ENCODE data around the gene PEPD. TPM values are rescaled to one million over a fixed set of nuclear protein-coding genes. Genes with fewer than 3 reads are reported as not detected.

The PEPD gene
- total and polyA plus RNA-seq, 2 donors (not counting 3 experiments of a cell fraction or from before 2014, with no cell fraction given) = 73.7 to 126 TPM

- TF ChIP-seq GATA2 (IDR thresholded peaks at IDR 0.05; ENCODE audit: insufficient read depth, insufficient read length, low read depth, low read length) = no peak
- no peak for TF ChIP-seq POLR2A (IDR thresholded peaks at IDR 0.05; ENCODE audit: low read depth, low read length)
- TF ChIP-seq MYC (IDR thresholded peaks at IDR 0.05; ENCODE audit: low read depth, low read length) = no peak
- TF ChIP-seq POLR2AphosphoS5 (IDR thresholded peaks at IDR 0.05; ENCODE audit: insufficient read depth, low read depth, low read length) = no peak
- no peak for TF ChIP-seq FOS (IDR thresholded peaks at IDR 0.05; ENCODE audit: borderline replicate concordance, insufficient read depth, low read length)
- TF ChIP-seq JUN (IDR thresholded peaks at IDR 0.05; ENCODE audit: borderline replicate concordance, insufficient read depth, insufficient read length, low read depth) = no peak
- TF ChIP-seq, protein P1, sequence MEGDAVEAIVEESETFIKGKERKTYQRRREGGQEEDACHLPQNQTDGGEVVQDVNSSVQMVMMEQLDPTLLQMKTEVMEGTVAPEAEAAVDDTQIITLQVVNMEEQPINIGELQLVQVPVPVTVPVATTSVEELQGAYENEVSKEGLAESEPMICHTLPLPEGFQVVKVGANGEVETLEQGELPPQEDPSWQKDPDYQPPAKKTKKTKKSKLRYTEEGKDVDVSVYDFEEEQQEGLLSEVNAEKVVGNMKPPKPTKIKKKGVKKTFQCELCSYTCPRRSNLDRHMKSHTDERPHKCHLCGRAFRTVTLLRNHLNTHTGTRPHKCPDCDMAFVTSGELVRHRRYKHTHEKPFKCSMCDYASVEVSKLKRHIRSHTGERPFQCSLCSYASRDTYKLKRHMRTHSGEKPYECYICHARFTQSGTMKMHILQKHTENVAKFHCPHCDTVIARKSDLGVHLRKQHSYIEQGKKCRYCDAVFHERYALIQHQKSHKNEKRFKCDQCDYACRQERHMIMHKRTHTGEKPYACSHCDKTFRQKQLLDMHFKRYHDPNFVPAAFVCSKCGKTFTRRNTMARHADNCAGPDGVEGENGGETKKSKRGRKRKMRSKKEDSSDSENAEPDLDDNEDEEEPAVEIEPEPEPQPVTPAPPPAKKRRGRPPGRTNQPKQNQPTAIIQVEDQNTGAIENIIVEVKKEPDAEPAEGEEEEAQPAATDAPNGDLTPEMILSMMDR (IDR thresholded peaks at IDR 0.05; ENCODE audit: extremely low read depth in 1 of 2, insufficient read depth in 1 of 2, low read depth in 1 of 2, low read length in 2 of 2) = no peak
- no peak for TF ChIP-seq EZH2 (IDR thresholded peaks at IDR 0.05; ENCODE audit: borderline replicate concordance, low read depth, low read length, severe bottlenecking)
- TF ChIP-seq, protein P2, sequence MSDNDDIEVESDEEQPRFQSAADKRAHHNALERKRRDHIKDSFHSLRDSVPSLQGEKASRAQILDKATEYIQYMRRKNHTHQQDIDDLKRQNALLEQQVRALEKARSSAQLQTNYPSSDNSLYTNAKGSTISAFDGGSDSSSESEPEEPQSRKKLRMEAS (IDR thresholded peaks at IDR 0.05; ENCODE audit: insufficient read depth, insufficient read length) = no peak
- ChIA-PET POLR2A (no interaction called here), CTCF (no interaction called here)
- no peak overlapping the region for H3K9ac ChIP-seq (replicated peaks; ENCODE audit: extremely low read depth, insufficient read depth, low read length)
- H3K9me3 ChIP-seq (replicated peaks; ENCODE audit: control insufficient read depth, insufficient read depth, low read length) = no peaks in the 10 kb centered on the region
- no peaks in the 10 kb centered on the region for H3K4me1 ChIP-seq (ENCODE audit: control insufficient read depth, extremely low read depth, insufficient read depth, low read length)
- intact Hi-C loops (cut with micrococcal nuclease) (no loop called here), dilution Hi-C loops (cut with MboI; ENCODE audit: extremely low pct_ligation_motif_present, low sequenced_read_pairs) (no loop called here)
- DNase-seq (ENCODE audit: low read depth, low spot score) (no peak), FAIRE-seq (no peak)
- peaks cover 0 to 4% of the 10 kb centered on the region in 2 experiments for H3K36me3 ChIP-seq (ENCODE audit: control insufficient read depth in 2 of 2, extremely low read depth in 1 of 2, insufficient read depth in 2 of 2, low read length in 2 of 2)
- H3K79me2 ChIP-seq (ENCODE audit: control insufficient read depth, insufficient read depth, low read length) = no peaks in the 10 kb centered on the region
- no peaks in the 10 kb centered on the region for H3K9me1 ChIP-seq (replicated peaks; ENCODE audit: control insufficient read depth, extremely low read depth, insufficient read depth, low read length)
- H3K27ac ChIP-seq (ENCODE audit: insufficient read depth, low read depth, low read length) = no peak overlapping the region
- H3K4me3 ChIP-seq (replicated peaks in 1 of 3; ENCODE audit: insufficient read depth in 1 of 3, low read depth in 1 of 3, low read length in 3 of 3) = no peak overlapping the region
- H2AFZ ChIP-seq (ENCODE audit: low read depth, low read length) = no peak overlapping the region
- H3K4me2 ChIP-seq (ENCODE audit: insufficient read depth, low read length) = no peak overlapping the region
- no peaks in the 10 kb centered on the region for H4K20me1 ChIP-seq (replicated peaks; ENCODE audit: control insufficient read depth, extremely low read depth, insufficient read depth, low read length)
- H3K27me3 ChIP-seq (ENCODE audit: control insufficient read depth in 2 of 2, insufficient read depth in 2 of 2, low read length in 2 of 2) = no peaks in the 10 kb centered on the region
- no TSS peak for BruUV-seq (replicated peaks)
Measured at GRCh38 chr19:33464733-33465115, 56.9 kb downstream of the PEPD start.
